HepG2 (cell line): Measurements from ENCODE around the gene GFER. TPM values are rescaled to one million over a fixed set of nuclear protein-coding genes. Genes with fewer than 3 reads are reported as not detected.
A peak's percentile ranks its signal among the peaks of the same experiment; 100 is the strongest.

Experiments
- DR1 ChIP-seq: sonication (generic); formaldehyde crosslinking; IDR thresholded peaks from 2 replicates; pipeline ENCODE4 v1.8.0; 2021; ENCODE audit warnings: mild to moderate bottlenecking, missing genetic modification reagents, inconsistent platforms
- HCFC1 ChIP-seq: fragments of 150-350 bp; IDR thresholded peaks from 2 replicates; pipeline ENCODE4 v1.6.1; 2014; ENCODE audit warnings: low read depth, low read length
- LCORL ChIP-seq, 2 experiments: fragments of 450-650 bp in 1 of 2; sonication (generic) in 1 of 2; formaldehyde crosslinking in 1 of 2; IDR thresholded peaks; 2 replicates each; pipeline versions ENCODE4 v1.5.0 to v1.6.1; 2017 to 2020; ENCODE audit warnings: antibody characterized with exemption in 1 of 2, missing genetic modification reagents in 1 of 2
- NFYC ChIP-seq: IDR thresholded peaks from 2 replicates; pipeline ENCODE4 v1.6.1; 2016; ENCODE audit warnings: missing genetic modification reagents, missing compliant biosample characterization
- SALL1 ChIP-seq: sonication (generic); formaldehyde crosslinking; IDR thresholded peaks from 2 replicates; pipeline ENCODE4 v1.8.0; 2022; ENCODE audit warnings: mild to moderate bottlenecking, missing genetic modification reagents
- ZFP37 ChIP-seq: sonication (generic); formaldehyde crosslinking; IDR thresholded peaks from 2 replicates; pipeline ENCODE4 v1.4.0; 2020; ENCODE audit warnings: missing genetic modification reagents, borderline replicate concordance
- ZNF18 ChIP-seq: sonication (generic); formaldehyde crosslinking; IDR thresholded peaks from 2 replicates; pipeline ENCODE4 v1.8.0; 2022; ENCODE audit warnings: mild to moderate bottlenecking, missing genetic modification reagents; ENCODE audit not compliant: insufficient replicate concordance
- ZNF430 ChIP-seq: sonication (generic); formaldehyde crosslinking; IDR thresholded peaks from 2 replicates; pipeline ENCODE4 v1.9.0; 2021; ENCODE audit warnings: mild to moderate bottlenecking, missing genetic modification reagents
- ZNF670 ChIP-seq: sonication (generic); formaldehyde crosslinking; IDR thresholded peaks from 2 replicates; pipeline ENCODE4 v1.8.0; 2022; ENCODE audit warnings: mild to moderate bottlenecking, missing genetic modification reagents, borderline replicate concordance
- ZNF709 ChIP-seq: sonication (generic); formaldehyde crosslinking; IDR thresholded peaks from 2 replicates; pipeline ENCODE4 v1.5.0; 2020; ENCODE audit warnings: mild to moderate bottlenecking, missing genetic modification reagents
- ZNF782 ChIP-seq: sonication (generic); formaldehyde crosslinking; IDR thresholded peaks from 2 replicates; pipeline ENCODE4 v1.4.0; 2020; ENCODE audit warnings: missing genetic modification reagents, mild to moderate bottlenecking, borderline replicate concordance
- polyA plus RNA-seq, 8 experiments: library from polyadenylated mRNA; depleted of rRNA in 3 of 8; stranded (reverse) in 7 of 8; unstranded in 1 of 8; fragments of >200 nt; fragmentation: Illumina TruSeq in 4 of 8; extraction: Trizol in 4 of 8; gene quantifications; 2 replicates each; pipeline versions ENCODE4 v1.2.1 to v1.2.3, GENCODE V29; 2011 to 2016; ENCODE audit warnings: low read depth in 4 of 8, missing spikeins in 1 of 8, mixed read lengths in 1 of 8; ENCODE audit not compliant: insufficient read depth in 1 of 8
- total RNA-seq, 5 experiments: library from RNA; depleted of rRNA; stranded (reverse); fragments of >200 nt; fragmentation: Illumina TruSeq; extraction: Trizol; gene quantifications; 2 replicates each; pipeline ENCODE4 v1.2.3, GENCODE V29; 2016; ENCODE audit warnings: low read depth in 1 of 5
- TF ChIP-seq, protein P1 (sequence below): sonication (generic); formaldehyde crosslinking; IDR thresholded peaks from 2 replicates; pipeline ENCODE4 v1.4.0; 2020; ENCODE audit warnings: missing genetic modification reagents, mild to moderate bottlenecking, borderline replicate concordance
- TF ChIP-seq, protein P2 (sequence below): sonication (generic); formaldehyde crosslinking; IDR thresholded peaks from 2 replicates; pipeline ENCODE4 v1.4.0; 2020; ENCODE audit warnings: missing genetic modification reagents, borderline replicate concordance
- TF ChIP-seq, protein P3 (sequence below): sonication (generic); formaldehyde crosslinking; IDR thresholded peaks from 2 replicates; pipeline ENCODE4 v1.4.0; 2020; ENCODE audit warnings: missing genetic modification reagents
- TF ChIP-seq, protein P4 (sequence below): IDR thresholded peaks from 2 replicates; pipeline ENCODE4 v1.6.1; 2016; ENCODE audit warnings: mild to moderate bottlenecking, missing biosample characterization, missing genetic modification reagents
- TF ChIP-seq, protein P5 (sequence below), 2 experiments: fragments of 450-650 bp in 1 of 2; sonication (generic) in 1 of 2; formaldehyde crosslinking; IDR thresholded peaks; 2 replicates each; pipeline versions ENCODE4 v1.5.0 to v1.8.0; 2020 to 2022; ENCODE audit warnings: mild to moderate bottlenecking in 1 of 2, missing genetic modification reagents in 1 of 2

Gene GFER
- total and polyA plus RNA-seq, 2 of the 13 experiments (the other 11 are each of a cell fraction or from before 2014, with no cell fraction given) = 28.6 to 71.7 TPM

GRCh38 chr16:1959269-1960039, 24.5 kb upstream of the GFER start, which contains the start of gene NDUFB10 (continued):
- peak; percentile 61; the same call in 1 of the 2 replicates for TF ChIP-seq ZNF670 (CRISPR knock-in tag)
- TF ChIP-seq, protein P1, sequence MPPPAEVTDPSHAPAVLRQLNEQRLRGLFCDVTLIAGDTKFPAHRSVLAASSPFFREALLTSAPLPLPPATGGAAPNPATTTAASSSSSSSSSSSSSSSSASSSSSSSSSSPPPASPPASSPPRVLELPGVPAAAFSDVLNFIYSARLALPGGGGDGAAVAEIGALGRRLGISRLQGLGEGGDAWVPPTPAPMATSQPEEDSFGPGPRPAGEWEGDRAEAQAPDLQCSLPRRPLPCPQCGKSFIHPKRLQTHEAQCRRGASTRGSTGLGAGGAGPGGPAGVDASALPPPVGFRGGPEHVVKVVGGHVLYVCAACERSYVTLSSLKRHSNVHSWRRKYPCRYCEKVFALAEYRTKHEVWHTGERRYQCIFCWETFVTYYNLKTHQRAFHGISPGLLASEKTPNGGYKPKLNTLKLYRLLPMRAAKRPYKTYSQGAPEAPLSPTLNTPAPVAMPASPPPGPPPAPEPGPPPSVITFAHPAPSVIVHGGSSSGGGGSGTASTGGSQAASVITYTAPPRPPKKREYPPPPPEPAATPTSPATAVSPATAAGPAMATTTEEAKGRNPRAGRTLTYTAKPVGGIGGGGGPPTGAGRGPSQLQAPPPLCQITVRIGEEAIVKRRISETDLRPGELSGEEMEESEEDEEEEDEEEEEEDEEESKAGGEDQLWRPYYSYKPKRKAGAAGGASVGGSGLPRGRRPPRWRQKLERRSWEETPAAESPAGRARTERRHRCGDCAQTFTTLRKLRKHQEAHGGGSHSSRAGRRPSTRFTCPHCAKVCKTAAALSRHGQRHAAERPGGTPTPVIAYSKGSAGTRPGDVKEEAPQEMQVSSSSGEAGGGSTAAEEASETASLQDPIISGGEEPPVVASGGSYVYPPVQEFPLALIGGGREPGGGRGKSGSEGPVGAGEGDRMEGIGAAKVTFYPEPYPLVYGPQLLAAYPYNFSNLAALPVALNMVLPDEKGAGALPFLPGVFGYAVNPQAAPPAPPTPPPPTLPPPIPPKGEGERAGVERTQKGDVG (CRISPR knock-in tag) = no peak
- TF ChIP-seq SALL1 (CRISPR knock-in tag) = peak; percentile 81
- TF ChIP-seq LCORL (IDR thresholded peaks at IDR 0.05) = no peak
- peak; percentile 79; the same call in 1 of the 2 replicates for TF ChIP-seq LCORL (CRISPR knock-in tag; IDR thresholded peaks at IDR 0.05)
- TF ChIP-seq ZNF18 (CRISPR knock-in tag) = peak; percentile 40
- peak; percentile 92 for TF ChIP-seq HCFC1
- TF ChIP-seq ZNF709 (CRISPR knock-in tag) = peak; percentile 81; the same call in 1 of the 2 replicates
- TF ChIP-seq ZFP37 (CRISPR knock-in tag) = 0 out of 2 replicates have a peak, but pooled peaks have one; percentile 43
- TF ChIP-seq, protein P2, sequence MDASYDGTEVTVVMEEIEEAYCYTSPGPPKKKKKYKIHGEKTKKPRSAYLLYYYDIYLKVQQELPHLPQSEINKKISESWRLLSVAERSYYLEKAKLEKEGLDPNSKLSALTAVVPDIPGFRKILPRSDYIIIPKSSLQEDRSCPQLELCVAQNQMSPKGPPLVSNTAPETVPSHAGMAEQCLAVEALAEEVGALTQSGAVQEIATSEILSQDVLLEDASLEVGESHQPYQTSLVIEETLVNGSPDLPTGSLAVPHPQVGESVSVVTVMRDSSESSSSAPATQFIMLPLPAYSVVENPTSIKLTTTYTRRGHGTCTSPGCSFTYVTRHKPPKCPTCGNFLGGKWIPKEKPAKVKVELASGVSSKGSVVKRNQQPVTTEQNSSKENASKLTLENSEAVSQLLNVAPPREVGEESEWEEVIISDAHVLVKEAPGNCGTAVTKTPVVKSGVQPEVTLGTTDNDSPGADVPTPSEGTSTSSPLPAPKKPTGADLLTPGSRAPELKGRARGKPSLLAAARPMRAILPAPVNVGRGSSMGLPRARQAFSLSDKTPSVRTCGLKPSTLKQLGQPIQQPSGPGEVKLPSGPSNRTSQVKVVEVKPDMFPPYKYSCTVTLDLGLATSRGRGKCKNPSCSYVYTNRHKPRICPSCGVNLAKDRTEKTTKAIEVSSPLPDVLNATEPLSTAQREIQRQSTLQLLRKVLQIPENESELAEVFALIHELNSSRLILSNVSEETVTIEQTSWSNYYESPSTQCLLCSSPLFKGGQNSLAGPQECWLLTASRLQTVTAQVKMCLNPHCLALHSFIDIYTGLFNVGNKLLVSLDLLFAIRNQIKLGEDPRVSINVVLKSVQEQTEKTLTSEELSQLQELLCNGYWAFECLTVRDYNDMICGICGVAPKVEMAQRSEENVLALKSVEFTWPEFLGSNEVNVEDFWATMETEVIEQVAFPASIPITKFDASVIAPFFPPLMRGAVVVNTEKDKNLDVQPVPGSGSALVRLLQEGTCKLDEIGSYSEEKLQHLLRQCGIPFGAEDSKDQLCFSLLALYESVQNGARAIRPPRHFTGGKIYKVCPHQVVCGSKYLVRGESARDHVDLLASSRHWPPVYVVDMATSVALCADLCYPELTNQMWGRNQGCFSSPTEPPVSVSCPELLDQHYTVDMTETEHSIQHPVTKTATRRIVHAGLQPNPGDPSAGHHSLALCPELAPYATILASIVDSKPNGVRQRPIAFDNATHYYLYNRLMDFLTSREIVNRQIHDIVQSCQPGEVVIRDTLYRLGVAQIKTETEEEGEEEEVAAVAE = peak; percentile 81
- TF ChIP-seq DR1 (CRISPR knock-in tag) = no peak
- no peak for TF ChIP-seq ZNF782 (CRISPR knock-in tag)
- TF ChIP-seq NFYC (CRISPR knock-in tag) = peak; percentile 51; the same call in 1 of the 2 replicates
- TF ChIP-seq, protein P3, sequence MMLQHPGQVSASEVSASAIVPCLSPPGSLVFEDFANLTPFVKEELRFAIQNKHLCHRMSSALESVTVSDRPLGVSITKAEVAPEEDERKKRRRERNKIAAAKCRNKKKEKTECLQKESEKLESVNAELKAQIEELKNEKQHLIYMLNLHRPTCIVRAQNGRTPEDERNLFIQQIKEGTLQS = peak; percentile 56
- TF ChIP-seq, protein P4, sequence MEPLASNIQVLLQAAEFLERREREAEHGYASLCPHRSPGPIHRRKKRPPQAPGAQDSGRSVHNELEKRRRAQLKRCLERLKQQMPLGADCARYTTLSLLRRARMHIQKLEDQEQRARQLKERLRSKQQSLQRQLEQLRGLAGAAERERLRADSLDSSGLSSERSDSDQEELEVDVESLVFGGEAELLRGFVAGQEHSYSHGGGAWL (CRISPR knock-in tag) = peak; percentile 76; the same call in 1 of the 2 replicates
- TF ChIP-seq ZNF430 (CRISPR knock-in tag) = peak; percentile 25; the same call in 1 of the 2 replicates
- TF ChIP-seq, protein P5, sequence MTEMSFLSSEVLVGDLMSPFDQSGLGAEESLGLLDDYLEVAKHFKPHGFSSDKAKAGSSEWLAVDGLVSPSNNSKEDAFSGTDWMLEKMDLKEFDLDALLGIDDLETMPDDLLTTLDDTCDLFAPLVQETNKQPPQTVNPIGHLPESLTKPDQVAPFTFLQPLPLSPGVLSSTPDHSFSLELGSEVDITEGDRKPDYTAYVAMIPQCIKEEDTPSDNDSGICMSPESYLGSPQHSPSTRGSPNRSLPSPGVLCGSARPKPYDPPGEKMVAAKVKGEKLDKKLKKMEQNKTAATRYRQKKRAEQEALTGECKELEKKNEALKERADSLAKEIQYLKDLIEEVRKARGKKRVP (CRISPR knock-in tag; IDR thresholded peaks at IDR 0.05) = 0 out of 4 replicates have a peak, but pooled peaks of 1 of the 2 experiments have one; percentile 12
